ENCODE results near the gene HDAC10.

The HDAC10 gene, protein sequence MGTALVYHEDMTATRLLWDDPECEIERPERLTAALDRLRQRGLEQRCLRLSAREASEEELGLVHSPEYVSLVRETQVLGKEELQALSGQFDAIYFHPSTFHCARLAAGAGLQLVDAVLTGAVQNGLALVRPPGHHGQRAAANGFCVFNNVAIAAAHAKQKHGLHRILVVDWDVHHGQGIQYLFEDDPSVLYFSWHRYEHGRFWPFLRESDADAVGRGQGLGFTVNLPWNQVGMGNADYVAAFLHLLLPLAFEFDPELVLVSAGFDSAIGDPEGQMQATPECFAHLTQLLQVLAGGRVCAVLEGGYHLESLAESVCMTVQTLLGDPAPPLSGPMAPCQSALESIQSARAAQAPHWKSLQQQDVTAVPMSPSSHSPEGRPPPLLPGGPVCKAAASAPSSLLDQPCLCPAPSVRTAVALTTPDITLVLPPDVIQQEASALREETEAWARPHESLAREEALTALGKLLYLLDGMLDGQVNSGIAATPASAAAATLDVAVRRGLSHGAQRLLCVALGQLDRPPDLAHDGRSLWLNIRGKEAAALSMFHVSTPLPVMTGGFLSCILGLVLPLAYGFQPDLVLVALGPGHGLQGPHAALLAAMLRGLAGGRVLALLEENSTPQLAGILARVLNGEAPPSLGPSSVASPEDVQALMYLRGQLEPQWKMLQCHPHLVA

DNA sequence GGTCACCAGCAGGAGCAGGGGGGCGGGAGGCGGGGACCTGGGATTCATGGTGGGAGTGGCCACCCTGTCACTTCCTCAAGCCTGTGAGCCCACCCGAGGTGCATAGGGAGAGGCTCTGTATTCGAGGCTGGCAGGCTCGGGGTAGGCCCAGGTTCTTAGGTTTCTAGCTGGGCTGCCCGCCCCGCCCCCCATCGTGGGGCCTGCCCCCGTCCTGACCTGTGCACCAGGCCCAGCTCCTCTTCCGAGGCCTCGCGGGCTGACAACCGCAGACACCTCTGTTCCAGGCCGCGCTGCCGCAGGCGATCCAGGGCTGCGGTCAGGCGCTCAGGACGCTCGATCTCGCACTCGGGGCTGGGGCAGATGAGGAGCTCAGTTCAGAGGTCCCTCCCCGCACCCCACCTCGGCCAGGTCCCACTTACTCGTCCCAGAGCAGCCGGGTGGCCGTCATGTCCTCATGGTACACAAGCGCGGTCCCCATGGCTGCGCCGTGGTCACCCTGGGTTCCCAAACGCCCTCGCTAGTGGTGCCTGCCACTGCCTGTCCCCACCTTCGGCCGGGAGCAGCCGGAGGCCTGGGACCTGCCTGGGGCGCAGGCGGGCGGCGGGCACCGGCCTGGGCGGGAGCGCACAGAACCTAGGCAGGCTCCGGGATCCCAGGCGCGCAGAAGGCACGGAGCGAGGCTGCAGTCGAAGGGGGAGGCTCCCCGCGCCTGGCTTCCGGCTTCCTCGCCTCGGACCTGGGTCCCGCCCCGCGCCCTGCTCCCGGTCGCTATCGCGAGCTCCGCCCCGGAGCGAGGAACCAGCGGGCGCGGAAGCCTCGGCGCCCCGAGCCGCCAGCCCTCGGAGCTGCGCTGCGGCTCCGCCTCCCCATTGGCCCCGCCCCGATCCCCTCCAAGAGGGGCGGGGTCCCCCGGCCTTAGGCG is at the start of gene HDAC10:
Gene HDAC10, minus strand, starts transcription at position 711 of the 922 bp plus-strand sequence. Its CDS starts 233 bp downstream, at position 478.
- FAIRE-seq, result no peak

DNA sequence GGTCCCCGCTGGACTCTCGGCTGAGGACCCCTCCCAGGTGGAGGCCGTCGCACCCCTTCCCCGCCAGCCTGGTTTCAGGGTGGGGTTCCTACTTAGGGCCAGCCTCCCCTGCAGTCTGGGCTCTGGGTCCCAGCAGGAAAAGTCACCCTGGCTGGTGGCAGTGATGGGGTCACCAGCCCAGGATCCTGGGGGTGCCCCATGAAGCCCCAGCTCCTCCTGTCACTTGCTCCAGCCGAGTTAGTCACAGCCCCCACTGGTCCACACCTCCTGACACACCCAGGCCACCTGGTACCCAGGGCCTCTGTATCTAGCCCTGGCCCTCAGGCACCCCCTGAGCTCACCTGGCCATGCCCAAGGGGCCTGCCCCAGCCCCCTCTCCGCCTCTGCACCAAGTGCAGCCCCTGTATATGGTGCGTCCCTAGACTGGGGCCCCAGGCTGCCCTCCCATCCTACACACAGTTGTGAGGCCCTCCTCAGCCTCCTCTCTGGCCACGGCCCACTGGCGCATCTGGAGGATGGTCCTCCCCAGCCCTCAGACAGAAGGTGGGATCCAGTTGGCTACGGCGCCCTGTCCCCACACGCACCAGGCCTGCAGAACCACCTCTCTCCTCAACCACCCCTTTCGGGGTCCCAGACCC is 49.7 kb upstream of the HDAC10 start:
- no peak for FAIRE-seq

DNA sequence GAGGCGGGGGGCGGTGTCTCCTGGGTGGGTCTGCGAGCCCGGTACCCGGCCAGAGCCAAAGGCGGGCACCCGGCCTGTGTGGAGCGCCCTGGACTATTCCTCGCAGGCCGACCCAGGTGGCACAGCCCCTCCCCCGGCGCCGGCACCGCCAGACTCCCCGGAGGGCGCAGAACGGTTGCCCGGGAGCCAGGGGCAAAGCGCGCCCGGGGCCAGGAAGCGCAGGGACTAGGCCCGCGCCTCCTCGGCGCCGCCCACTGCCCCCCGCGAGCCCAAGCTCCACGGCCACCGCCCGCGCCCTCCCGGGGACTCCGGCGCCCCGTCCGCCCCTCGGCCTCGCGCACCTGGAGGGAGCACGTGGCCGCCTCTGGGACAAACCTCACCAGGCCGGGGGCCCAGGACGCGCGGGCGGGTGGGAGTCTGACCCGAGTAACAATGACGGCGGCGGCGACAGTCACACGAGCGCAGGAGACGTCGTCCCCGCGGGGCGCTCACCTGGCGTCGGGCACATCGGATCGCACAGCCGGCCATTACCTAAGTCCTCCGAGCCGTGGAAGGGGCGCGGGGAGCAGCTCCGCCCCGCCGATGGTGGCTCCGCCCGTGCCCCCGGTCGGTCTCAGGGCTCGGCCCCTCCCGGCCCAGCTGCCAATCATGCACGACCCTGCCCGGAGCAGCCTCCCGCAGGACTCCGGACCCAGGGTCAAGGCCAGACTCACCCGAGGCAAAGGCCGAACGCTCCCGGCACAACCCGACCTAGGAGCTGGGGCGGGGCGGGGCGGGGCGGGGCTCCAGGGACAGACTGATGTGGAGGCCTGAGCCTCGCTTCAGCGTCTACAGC is 48.9 kb upstream of the HDAC10 start:
- no peak for FAIRE-seq

DNA sequence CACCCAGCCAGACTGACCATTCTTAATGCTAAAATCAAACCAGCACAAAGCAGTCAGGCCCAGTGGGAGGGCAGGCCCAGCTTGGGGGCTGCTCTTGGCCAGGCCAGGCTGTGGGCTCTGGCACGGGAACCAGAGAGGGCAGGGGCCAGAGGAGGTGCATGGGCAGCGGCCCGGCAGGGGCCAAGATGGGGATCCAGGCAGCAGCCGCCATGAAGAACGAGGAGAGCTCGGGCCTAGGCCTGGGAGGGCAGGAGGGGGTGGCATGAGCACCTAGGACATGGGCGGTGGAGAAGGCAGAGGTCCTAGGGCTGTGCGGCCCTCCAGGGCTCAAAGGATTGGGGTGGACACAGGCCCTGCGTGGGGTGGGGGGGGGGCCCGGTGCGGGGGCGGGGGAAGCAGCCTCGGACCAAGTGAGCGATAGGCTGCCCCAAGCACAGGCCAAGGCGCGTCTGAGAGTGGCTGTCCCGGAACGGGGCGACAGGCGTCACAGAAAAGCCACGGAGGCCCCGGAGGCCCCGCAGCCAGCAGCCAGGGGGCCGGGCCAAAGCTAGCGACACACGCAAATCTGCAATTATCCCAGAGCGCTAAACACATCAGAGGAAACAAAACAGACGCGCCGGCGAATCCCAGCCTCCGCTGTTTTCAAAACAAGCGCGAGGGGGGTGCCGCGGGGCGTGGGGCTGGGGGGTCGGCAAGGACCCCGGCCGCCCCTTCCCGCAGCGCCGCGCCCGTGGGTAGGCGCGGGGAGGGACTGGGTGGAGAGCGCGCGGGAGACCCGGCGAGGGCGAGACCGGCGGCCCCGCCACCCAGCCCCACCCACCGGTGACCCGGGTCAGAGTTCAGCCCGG is 48.1 kb upstream of the HDAC10 start:
- FAIRE-seq, result no peak

DNA sequence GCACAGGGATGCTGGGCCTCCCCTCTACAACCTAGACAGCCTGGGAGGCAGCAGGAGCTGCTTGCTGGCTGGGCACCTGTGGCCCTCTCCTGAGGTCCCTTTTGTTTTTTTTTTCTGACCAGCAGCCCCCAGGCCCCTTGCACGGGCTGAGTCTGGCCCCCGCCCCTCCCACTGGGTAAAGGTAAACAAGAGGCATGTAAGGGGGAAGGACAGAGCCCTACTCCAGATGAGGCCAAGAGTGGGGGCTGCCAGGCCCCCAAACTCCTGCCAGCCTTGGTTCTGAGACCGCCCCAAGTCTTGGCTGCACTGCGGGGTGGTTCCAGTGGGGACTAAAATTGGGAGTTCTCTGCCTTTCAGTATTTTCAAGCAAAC is 47.2 kb upstream of the HDAC10 start:
- no peak for FAIRE-seq

DNA sequence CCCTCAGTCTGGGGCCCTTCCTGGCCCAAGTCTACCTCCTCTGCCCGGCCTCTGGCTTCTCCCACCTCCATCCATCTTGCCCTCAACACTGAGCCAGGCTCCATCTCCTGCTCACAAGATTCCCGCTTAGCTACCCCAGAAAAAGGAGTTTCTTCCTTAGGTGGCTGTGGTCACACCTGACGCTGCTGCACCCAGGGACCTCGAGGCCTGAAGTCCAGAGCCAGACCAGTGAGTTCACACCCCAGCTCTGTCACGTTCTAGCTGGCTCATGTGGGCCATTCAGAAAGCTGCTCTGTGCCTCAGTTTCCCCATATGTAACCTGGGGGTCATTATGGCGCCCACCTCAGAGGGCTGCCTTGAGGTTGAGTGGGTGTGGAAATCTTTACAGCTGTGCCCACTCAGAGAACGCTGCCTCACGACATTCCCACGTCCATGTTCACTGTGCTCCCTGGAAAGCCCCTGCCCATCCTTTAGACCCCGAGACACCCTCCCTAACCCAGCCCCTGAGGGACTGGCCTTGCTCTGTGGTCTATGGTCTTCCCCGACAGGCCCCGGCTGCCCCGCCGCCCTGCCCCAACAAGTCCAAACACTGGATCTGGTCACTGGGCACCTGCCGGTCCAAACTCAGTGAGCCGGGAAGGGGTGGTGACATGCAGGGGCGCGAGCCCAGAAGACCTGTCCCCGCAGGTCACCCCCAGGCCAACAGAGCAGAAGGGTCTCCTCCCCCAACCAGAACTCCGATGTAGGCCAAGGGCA is 46.6 kb upstream of the HDAC10 start:
- FAIRE-seq, result no peak

DNA sequence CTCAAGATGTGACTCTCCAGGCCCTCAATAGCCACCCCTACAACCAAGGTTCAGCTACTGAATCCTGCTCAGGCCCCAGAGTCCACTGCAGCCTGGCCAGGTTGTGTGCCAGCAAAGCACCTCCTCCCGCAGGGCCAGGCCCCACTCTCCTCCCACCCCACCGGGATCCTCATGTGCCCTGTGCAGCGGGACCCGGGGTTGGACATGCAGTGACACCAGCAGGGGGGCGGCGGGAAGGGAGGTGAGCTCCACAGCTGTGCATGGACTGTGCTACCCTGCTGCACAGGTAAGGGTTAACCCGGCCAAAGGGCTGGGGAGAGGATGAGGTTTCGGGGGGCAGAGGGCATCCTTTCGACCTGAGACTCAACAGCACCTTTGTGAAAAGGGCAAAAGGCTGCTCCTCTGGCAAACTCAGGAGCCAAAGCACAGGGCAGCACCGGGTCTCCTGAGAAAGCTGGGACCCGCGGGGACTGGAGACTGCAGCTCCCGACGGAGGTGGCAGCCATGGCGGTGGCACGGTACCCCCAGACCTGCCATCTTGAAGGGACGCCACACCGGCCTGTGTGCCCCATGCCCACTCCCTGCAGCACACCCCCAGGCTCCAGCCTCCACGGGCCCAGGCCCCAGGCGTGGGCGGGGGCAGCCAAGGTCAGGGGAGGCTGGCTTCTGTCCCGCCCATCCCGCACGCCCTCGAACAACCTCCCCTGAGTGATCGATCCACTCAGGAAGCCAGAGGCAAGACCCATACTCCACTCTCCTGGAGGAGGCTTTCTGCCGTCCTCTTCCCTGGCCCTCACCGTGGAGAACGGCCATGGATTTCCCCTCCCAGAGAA is 45.8 kb upstream of the HDAC10 start:
- FAIRE-seq, result no peak

DNA sequence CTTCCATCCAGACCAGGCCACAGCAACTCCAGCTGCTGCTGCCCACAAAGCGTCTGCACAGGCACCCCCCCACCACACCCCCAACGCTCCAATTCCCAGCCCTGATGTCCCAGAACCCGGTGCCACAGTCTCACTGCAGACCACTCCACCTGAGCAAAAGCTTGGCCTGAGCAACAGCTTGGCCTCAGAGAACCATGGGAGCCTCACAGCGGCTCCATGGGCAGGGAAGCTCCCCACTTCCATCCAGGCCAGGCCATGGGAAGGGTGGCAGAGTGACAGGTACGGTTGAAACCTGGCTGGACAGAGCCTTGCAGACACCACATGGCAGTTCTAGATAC is 43.2 kb upstream of the HDAC10 start:
- no peak for FAIRE-seq

DNA sequence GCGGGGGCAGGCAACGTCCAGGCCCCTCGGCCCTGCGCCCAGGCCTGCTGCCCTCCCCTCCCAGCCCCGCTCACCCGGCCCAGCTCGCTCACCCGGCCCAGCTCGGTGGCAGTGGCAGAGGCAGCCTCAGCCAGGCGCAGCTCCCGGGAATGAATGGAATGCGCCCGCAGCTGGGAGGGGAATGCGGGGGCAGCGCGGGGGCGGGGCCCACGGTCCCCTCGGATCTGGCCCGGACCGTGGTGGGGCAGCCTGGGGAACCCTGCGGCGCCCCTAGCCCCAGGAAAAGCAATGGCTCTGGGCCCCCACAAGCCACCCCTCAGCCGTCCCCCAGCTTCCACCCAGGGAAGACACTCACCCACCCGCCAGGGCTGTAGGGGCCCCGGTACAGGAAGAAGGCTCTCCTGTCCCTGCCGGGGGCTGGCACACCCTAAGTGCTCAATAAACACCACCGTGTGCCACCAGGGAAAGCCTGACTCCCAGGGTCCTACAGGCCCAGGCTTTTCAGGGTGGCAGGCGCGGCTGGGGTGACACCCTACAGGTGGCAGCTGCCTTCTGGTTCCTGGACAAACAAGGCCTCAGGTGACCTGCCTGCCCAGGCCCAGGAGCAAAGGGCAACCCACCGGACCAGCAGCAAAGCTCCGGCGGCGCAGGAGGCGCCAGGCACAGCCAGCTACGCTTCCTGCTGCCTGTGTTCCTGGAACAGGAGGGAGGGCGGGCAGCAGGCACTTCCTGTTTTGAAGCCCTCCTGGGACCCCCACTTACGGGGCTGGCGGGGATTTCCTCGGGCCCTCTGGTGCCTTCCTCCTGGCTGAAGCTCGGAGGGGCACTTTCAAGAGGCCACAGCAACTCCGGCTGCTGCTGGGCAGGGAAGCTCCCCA is 42.6 kb upstream of the HDAC10 start:
- no peak for FAIRE-seq

DNA sequence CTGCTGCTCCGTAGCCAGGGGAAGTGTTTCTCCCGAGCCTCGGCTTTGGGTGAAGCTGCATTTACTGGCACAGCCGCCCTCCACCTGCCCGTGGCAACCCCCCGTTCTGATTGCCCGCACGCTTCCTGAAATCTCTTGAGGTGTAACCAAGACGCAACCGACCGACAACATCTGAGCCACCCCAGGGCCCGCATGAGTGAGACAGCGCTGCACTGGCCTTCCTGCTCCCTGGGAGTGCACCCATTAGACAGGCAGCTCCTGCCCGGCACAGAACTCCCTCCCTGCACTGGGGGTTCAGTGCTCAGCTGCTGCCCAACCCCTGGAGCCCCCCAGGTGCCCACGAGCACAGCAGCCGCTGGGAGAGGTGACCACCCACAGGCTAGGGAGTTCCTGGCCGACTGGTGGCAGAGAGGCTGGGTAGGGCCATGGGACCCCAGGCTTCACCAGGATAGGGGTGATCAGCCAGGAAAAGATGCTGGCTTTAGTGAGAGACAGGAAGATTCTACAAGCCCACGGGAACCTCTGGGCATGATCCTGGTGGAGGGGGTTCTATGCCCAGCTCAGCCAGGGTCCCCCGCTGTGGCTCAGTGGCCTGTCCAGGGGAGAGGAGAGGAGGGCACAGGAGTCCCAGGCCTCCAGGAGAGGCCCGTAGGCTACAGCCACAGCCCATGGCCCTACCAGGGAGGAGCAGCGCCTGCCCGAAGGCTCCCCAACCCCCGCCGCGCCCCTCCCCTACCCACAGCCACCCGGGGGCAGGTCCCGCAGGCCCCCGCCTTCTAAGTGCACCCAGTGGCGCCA is 41.8 kb upstream of the HDAC10 start:
- FAIRE-seq, result no peak

DNA sequence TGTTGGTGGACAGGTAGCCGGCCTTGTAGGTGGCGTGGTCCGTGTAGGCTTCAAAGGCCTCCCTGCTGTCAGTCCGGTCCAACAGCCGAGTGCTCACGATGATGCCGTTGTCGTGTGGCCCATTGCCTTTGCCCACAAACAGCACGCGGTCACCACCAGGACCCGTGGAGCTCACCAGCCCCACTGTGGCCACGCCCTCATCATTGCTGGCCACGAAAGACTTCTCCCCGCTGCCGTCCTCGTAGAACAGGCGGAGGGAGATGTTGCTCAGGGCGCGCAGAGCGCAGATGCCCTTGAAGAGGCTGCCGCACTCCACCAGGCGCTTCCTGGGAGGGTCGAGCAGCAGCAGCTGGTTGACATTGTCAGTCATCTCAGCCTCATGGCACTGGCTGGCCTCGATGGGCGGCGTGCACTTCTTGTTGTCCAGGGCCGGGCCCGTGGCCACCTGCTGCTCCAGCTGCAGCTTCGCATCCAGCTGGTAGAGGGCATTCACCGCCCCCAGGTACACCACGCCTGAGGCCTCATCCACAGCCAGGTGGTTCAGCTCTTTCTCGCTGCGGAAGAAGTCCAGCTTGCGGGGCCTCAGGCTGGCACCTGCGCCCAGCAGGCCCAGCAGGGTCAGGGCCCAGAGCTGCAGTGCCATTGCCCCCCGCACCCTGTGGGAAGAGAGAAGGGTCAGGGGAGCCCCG is 39.0 kb upstream of the HDAC10 start:
- FAIRE-seq, result no peak

DNA sequence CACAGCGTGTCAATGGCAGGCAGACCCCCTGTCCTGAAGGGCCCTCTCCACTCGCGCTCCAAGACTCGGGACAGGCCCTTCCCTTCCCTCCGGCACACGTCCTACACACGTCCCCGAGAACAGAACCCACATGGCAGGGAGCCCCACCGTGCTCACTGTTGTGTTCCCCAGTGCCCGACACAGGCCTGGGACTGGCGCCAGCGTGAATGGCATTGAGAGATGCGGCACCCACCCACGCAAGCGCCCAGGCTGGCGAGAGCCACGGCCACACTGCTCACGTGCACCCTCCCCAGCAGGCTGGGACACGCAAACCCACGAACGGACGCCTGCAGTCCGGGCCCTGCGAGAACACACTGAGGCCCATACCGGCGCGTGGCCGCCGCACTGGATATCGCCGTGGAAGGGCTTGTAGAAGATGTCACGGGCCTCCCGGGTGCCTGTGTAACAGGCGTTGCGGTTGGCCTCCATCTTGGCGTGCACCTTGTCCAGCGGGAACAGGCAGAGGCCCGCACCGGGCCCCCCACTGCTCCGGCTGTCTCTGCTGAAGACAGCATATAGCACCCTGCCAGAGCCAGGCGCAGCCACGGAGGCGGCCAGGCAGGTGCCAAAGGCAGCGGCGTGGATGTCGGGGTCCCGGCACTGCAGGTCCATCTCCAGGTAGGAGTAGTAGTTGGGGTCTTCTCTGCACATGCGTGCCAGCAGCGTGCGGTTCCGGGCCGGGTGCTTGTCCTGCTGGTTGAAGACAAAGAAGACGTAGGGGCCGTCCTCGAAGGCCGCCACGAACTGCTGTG is 38.3 kb upstream of the HDAC10 start:
- FAIRE-seq, result no peak

DNA sequence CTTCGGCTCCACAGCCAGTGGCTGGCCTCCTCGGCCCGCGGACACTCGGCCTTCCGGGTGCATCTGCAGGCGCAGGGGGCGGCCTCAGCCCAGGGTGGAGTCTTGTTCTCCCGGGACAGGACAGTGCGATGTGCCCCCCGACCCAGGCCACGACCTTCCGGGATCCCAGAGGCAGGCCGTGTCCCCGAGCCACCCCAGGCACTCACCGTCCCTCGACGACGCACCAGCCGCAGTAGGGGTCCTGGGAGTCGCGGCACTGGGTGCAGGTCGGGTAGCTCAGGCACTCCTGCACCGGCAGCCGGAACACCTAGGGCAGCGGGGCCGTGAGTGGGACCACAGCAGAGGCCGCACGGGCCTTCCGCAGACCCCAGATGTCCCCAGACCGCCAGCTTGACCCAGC is 36.7 kb upstream of the HDAC10 start:
- FAIRE-seq, result no peak

DNA sequence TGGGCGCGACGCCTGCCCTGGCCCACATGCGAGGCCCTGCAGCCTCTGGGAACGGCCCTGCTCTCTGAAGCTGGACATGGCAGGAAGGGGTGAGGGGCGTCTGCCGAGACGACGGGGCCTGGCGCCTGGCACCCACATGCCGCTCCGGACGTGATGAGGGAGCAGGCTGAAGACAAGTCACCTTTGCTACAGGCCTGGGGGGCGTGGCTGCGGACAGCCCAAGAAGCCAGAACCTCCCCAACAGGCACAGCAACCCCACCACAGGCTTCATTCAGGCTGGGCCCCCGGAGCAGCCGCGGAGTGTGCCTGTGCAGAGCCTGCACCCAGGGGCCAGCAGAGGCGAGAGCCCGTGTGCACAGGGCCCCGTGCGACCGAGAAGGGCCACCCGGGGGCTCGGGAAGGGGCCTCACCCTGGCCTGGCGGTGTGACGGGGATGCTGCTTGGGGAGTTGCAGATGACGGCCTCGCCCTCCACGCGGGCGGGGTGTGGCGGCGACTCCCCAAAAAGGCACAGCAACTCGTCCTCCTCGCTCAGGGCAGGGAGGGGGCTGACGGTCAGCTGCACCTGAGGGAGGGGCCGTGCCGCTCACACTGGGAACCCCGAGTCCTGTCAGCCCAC is 35.7 kb upstream of the HDAC10 start:
- FAIRE-seq, result no peak

DNA sequence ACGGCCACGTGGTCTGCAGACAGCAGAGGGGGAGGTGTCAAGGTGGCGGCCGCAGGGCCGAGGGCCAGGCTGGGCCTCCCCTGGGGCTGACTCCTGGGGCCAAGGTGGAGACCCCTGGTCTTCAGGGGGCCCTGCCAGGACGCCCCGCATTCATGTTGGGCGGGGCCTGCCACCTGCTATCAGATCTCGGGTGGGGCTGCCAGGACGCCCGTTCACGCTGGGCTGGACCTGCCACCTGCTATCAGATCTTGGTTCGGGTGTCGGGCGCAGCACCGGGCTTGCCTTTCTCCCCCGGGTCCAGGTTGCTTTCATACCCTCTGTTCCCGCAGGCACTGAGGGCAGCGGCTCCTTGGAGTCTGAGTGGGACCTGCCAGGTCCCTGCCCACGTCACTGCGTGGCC is 35.2 kb upstream of the HDAC10 start:
- FAIRE-seq, result no peak

Data from islet of Langerhans (tissue), 1 donor.